K562 (cell line): ENCODE data around the gene GTF3C1. TPM values are rescaled to one million over a fixed set of nuclear protein-coding genes. Genes with fewer than 3 reads are reported as not detected.

ENCODE experiments used
- ATAC-seq: fragments of 200-7000 bp; cut with Tn5 transposase; 3 replicates; pipeline ENCODE4 v1.9.1; 2020; ENCODE audit warnings: moderate library complexity
- BruUV-seq: library from RNA; stranded (reverse); fragments of 400-500 nt; replicated peaks from 2 replicates; lab custom pipeline; 2021; lab: Mats Ljungman, UMichigan
- CTCF ChIA-PET: fragments of 300-600 bp; formaldehyde crosslinking; extraction: SDS; loops from one replicate; lab custom pipeline; 2021; ENCODE audit warnings: low intra/inter-chr PET ratio; lab: Yijun Ruan, JAX
- POLR2A ChIA-PET: fragments of 300-600, 350-650 bp; sonication (Branson Sonifier 250); formaldehyde crosslinking; extraction: SDS; loops from one replicate; lab custom pipeline; 2021; ENCODE audit warnings: antibody characterized with exemption, inconsistent platforms; lab: Yijun Ruan, JAX
- DNase-seq, 4 experiments: peaks; one replicate each; pipeline versions ENCODE4 v3.0.0 to v3.0.0-alpha.2; 2011 to 2018; ENCODE audit warnings: low spot score in 3 of 4, mixed read lengths in 3 of 4; ENCODE audit errors: extremely low read depth in 1 of 4
- FAIRE-seq: peaks from 2 replicates; lab custom pipeline; 2011; peaks lifted over from hg19 to GRCh38; lab: Jason Lieb, UNC
- H2AFZ ChIP-seq: 2 replicates; pipeline ENCODE4 v1.6.0; 2011; ENCODE audit warnings: low read depth, low read length, control low read depth, inconsistent platforms
- H3K27ac ChIP-seq: fragments of 200-600 bp; 3 replicates; pipeline ENCODE4 v1.8.0; 2011; ENCODE audit warnings: low read depth, mild to moderate bottlenecking, control low read depth, inconsistent platforms, low read length, moderate library complexity, mixed read lengths; ENCODE audit errors: extremely low read depth
- H3K27me3 ChIP-seq, 2 experiments: fragments of 300-600 bp in 1 of 2; 2 replicates in 1 of 2; 3 replicates in 1 of 2; pipeline versions ENCODE4 v1.6.0 to v1.8.0; 2011; ENCODE audit warnings: inconsistent platforms in 2 of 2, low read length in 2 of 2, mild to moderate bottlenecking in 1 of 2, mixed read lengths in 1 of 2, moderate library complexity in 1 of 2; ENCODE audit not compliant: control insufficient read depth in 2 of 2, insufficient read depth in 2 of 2
- H3K36me3 ChIP-seq: fragments of 300-600 bp; 3 replicates; pipeline ENCODE4 v1.8.0; 2011; ENCODE audit warnings: mild to moderate bottlenecking, low read length, inconsistent platforms; ENCODE audit not compliant: control insufficient read depth, insufficient read depth
- H3K4me1 ChIP-seq, 2 experiments: fragments of 200-600 bp in 1 of 2; replicated peaks in 1 of 2; 2 replicates in 1 of 2; 3 replicates in 1 of 2; pipeline versions ENCODE4 v1.5.1 to v1.8.0; 2011; ENCODE audit warnings: inconsistent platforms in 2 of 2, low read length in 2 of 2, mild to moderate bottlenecking in 1 of 2, mixed read lengths in 1 of 2, moderate library complexity in 1 of 2; ENCODE audit not compliant: control insufficient read depth in 2 of 2, insufficient read depth in 2 of 2
- H3K4me2 ChIP-seq: 2 replicates; pipeline ENCODE4 v1.6.1; 2011; ENCODE audit warnings: low read length, control low read depth, inconsistent platforms, mixed read lengths; ENCODE audit not compliant: insufficient read depth
- H3K4me3 ChIP-seq: fragments of 200-600 bp; sonication (generic), shearing (Covaris generic); 2 replicates; pipeline ENCODE4 v1.5.1; 2016; ENCODE audit warnings: control low read depth, inconsistent platforms
- H3K79me2 ChIP-seq: fragments of 200-600 bp; 3 replicates; pipeline ENCODE4 v1.8.0; 2011; ENCODE audit warnings: low read length, inconsistent platforms; ENCODE audit not compliant: control insufficient read depth, insufficient read depth
- H3K9ac ChIP-seq, 2 experiments: 2 replicates each; pipeline versions ENCODE4 v1.6.0 to v1.6.1; 2011; ENCODE audit warnings: low read depth in 2 of 2, low read length in 2 of 2, control low read depth in 1 of 2, inconsistent platforms in 1 of 2, mild to moderate bottlenecking in 1 of 2, mixed read lengths in 1 of 2; ENCODE audit not compliant: insufficient read depth in 1 of 2
- H3K9me1 ChIP-seq: one replicate; pipeline ENCODE4 v1.6.0; 2011; ENCODE audit warnings: inconsistent platforms, mild to moderate bottlenecking, low read length, moderate library complexity; ENCODE audit not compliant: control insufficient read depth, insufficient read depth
- H3K9me3 ChIP-seq: replicated peaks from 2 replicates; pipeline ENCODE4 v1.5.1; 2011; ENCODE audit warnings: low read depth, low read length, inconsistent platforms; ENCODE audit not compliant: control insufficient read depth, insufficient read depth
- H4K20me1 ChIP-seq: replicated peaks from 2 replicates; pipeline ENCODE4 v1.6.1; 2011; ENCODE audit warnings: low read length, inconsistent platforms, mixed read lengths; ENCODE audit not compliant: control insufficient read depth, insufficient read depth
- CC2D1A ChIP-seq: fragments of 450-650 bp; IDR thresholded peaks from 2 replicates; pipeline ENCODE4 v1.6.1; 2017; ENCODE audit warnings: mild to moderate bottlenecking
- CHD1 ChIP-seq: fragments of 200-600 bp; sonication (generic); IDR thresholded peaks from one replicate; pipeline ENCODE4 v1.6.1; 2012; ENCODE audit warnings: mild to moderate bottlenecking, moderate library complexity, low read length, inconsistent platforms
- CHD4 ChIP-seq: fragments of 200-600 bp; sonication (generic); IDR thresholded peaks from 3 replicates; pipeline ENCODE4 v1.6.1; 2012; ENCODE audit warnings: low read depth, mild to moderate bottlenecking, mixed read lengths, low read length, inconsistent platforms; ENCODE audit not compliant: insufficient read depth, insufficient replicate concordance, poor library complexity, severe bottlenecking
- PRMT5 ChIP-seq: sonication (generic); formaldehyde crosslinking; IDR thresholded peaks from 2 replicates; pipeline ENCODE4 v1.5.0; 2020; ENCODE audit warnings: missing genetic modification reagents
- WGBS: fragments of 100-300 bp; shearing (Covaris generic); methylation state at CpG from one replicate; pipeline ENCODE4 v1.1.6; 2016; ENCODE audit warnings: low coverage, mixed read lengths; ENCODE audit not compliant: insufficient coverage; ENCODE audit errors: missing lambda C conversion rate; 5-methylcytosine and 5-hydroxymethylcytosine counted together
- in situ Hi-C: fragments of 300-500 bp; cut with MboI; formaldehyde crosslinking; loops from 4 replicates; pipeline ENCODE4 v1.15.0; 2018; ENCODE audit warnings: inconsistent platforms, mixed read lengths
- intact Hi-C: fragments of 100-400 bp; cut with micrococcal nuclease; formaldehyde crosslinking; loops from 2 replicates; pipeline ENCODE4 v1.14.2; 2022
- polyA plus RNA-seq, 8 experiments: library from polyadenylated mRNA; depleted of rRNA in 4 of 8; stranded (reverse) in 5 of 8; unstranded in 3 of 8; fragments of >200 nt; fragmentation: Nextera tagmentation in 2 of 8; fragmentation: Illumina TruSeq in 1 of 8; extraction: Ambion mirVana in 2 of 8; extraction: Trizol in 1 of 8; gene quantifications; 2 replicates each; pipeline versions ENCODE4 v1.2.1 to v1.2.3, GENCODE V29; 2011 to 2014; ENCODE audit warnings: inconsistent platforms in 1 of 8, missing spikeins in 1 of 8
- total RNA-seq, 7 experiments: library from RNA; depleted of rRNA in 6 of 7; stranded (reverse); fragments of >200 nt in 6 of 7; fragmentation: Illumina TruSeq in 2 of 7; extraction: Trizol in 2 of 7; gene quantifications; 2 replicates each; pipeline versions ENCODE4 v1.2.1 to v1.2.3, GENCODE V29; 2011 to 2021; ENCODE audit warnings: low replicate concordance in 1 of 7
- TF ChIP-seq, protein P1 (sequence below): fragments of 450-650 bp; IDR thresholded peaks from 2 replicates; pipeline ENCODE4 v1.6.1; 2018; ENCODE audit warnings: mild to moderate bottlenecking, low read depth; ENCODE audit not compliant: partially characterized antibody
- TF ChIP-seq, protein P2 (sequence below): fragments of 200-800 bp; sonication (Bioruptor generic); IDR thresholded peaks from 2 replicates; pipeline ENCODE4 v1.6.1; 2017; ENCODE audit warnings: missing genetic modification characterization, missing compliant biosample characterization
- TF ChIP-seq, protein P3 (sequence below): sonication (generic); formaldehyde crosslinking; IDR thresholded peaks from 2 replicates; pipeline ENCODE4 v1.9.0; 2022; ENCODE audit warnings: mild to moderate bottlenecking, missing genetic modification reagents

GTF3C1 gene
- total and polyA plus RNA-seq, 9 of the 15 experiments (the other 6 are each of a cell fraction or from before 2014, with no cell fraction given): 0.72 to 63.6 (median 30.9) TPM

DNA sequence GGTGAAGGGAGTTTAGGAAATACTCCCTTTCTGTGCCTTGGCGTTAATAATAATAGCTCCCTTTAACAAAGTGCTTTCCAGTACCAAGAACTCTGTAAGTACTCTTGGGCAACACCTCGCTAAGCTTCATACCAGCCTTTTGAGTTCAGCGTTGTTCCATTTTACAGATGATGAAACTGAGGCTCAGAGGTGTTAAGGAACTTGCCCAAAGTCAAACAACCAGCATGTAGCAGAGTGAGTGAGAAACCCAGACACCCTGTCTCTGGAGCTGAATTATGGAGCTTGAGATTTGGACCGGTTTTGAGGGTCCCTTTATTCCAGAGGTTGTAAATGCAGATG, 838 bp upstream of the GTF3C1 start (continued):
- TF ChIP-seq CHD4: peak; percentile 88

DNA sequence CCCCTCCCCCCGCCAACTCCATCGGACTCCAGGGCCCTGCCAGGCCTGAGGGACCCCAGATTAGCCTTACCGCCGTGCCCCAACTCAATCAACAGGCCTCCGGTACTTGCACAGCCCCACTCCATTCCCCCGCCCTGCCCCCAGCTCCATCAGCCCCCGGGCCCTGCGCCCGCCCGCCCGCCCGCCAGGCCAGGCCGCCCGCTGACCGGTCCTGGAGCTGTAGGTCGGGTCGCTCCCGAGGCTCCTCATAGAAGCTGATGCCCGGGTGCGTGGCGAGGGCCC, 308 bp downstream of the GTF3C1 start:
- H3K4me1 ChIP-seq: peaks cover 21 to 23% of the 10 kb centered on the region in 2 experiments
- H2AFZ ChIP-seq: peak overlapping the region; percentile 97
- peak overlapping the region; percentile 94 for H3K4me2 ChIP-seq
- H3K27ac ChIP-seq: peak overlapping the region; percentile 44; the same call in 1 of the 3 replicates
- H3K27me3 ChIP-seq: no peaks in the 10 kb centered on the region
- peak in 2 of 4 experiments; percentile 63 to 67 for DNase-seq
- H3K9me1 ChIP-seq: no peaks in the 10 kb centered on the region
- H3K9me3 ChIP-seq: no peaks in the 10 kb centered on the region
- TF ChIP-seq PRMT5 (CRISPR knock-in tag): no peak
- TF ChIP-seq CC2D1A: no peak
- TF ChIP-seq CHD1: no peak
- TF ChIP-seq, protein P1, sequence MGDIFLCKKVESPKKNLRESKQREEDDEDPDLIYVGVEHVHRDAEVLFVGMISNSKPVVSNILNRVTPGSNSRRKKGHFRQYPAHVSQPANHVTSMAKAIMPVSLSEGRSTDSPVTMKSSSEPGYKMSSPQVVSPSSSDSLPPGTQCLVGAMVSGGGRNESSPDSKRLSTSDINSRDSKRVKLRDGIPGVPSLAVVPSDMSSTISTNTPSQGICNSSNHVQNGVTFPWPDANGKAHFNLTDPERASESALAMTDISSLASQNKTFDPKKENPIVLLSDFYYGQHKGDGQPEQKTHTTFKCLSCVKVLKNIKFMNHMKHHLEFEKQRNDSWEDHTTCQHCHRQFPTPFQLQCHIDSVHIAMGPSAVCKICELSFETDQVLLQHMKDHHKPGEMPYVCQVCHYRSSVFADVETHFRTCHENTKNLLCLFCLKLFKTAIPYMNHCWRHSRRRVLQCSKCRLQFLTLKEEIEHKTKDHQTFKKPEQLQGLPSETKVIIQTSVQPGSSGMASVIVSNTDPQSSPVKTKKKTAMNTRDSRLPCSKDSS: no peak
- TF ChIP-seq, protein P2, sequence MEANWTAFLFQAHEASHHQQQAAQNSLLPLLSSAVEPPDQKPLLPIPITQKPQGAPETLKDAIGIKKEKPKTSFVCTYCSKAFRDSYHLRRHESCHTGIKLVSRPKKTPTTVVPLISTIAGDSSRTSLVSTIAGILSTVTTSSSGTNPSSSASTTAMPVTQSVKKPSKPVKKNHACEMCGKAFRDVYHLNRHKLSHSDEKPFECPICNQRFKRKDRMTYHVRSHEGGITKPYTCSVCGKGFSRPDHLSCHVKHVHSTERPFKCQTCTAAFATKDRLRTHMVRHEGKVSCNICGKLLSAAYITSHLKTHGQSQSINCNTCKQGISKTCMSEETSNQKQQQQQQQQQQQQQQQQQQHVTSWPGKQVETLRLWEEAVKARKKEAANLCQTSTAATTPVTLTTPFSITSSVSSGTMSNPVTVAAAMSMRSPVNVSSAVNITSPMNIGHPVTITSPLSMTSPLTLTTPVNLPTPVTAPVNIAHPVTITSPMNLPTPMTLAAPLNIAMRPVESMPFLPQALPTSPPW (CRISPR knock-in tag): peak; percentile 6; the same call in 1 of the 2 replicates
- TF ChIP-seq, protein P3, sequence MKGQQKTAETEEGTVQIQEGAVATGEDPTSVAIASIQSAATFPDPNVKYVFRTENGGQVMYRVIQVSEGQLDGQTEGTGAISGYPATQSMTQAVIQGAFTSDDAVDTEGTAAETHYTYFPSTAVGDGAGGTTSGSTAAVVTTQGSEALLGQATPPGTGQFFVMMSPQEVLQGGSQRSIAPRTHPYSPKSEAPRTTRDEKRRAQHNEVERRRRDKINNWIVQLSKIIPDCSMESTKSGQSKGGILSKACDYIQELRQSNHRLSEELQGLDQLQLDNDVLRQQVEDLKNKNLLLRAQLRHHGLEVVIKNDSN (CRISPR knock-in tag): no peak
- WGBS: 0% methylated on average over 9 of the region's 21 CpGs
- peaks cover 16% of the 10 kb centered on the region for H4K20me1 ChIP-seq
- ChIA-PET POLR2A (interaction anchor here (0.6 to 2.2 kb wide), 7 partner anchors 12 to 83 kb away, joined by 3 to 11 read pairs (median 5); no protein-coding TSS in a partner anchor), CTCF (no interaction called here)
- intact Hi-C loops: no loop called here
- peaks cover 40% of the 10 kb centered on the region for H3K79me2 ChIP-seq
- FAIRE-seq: no peak
- ATAC-seq: peak; percentile 73
- peaks cover 23% of the 10 kb centered on the region; the same call in 2 of the 3 replicates for H3K36me3 ChIP-seq
- no TSS peak for BruUV-seq
- H3K4me3 ChIP-seq: peak overlapping the region; percentile 92
- in situ Hi-C loops: no loop called here
- peak overlapping the region; percentile 69 to 90; a peak in 3 of 4 replicates for H3K9ac ChIP-seq
